NCI-H2107 (cell line): ENCODE data around the gene CCDC92.
"Not testable (repeated sequence)": the region's sequence is repeated elsewhere in the genome, so short reads cannot be mapped to it uniquely, and the experiment has no call there.

ENCODE experiments used
- DNase-seq: peaks from one replicate; lab custom pipeline; 2025; lab: John Stamatoyannopoulos, UW

Gene CCDC92

GRCh38 chr12:123948796-123949769 is 23.5 kb downstream of the CCDC92 start:
- DNase-seq = no peak

GRCh38 chr12:123948401-123948795 is 24.2 kb downstream of the CCDC92 start:
- no peak for DNase-seq

- DNase-seq = not testable (repeated sequence)
Observed at GRCh38 chr12:123947531-123947930, 25.1 kb downstream of the CCDC92 start.

- not testable (repeated sequence) for DNase-seq
Observed at GRCh38 chr12:123946516-123947505, 25.8 kb downstream of the CCDC92 start.

GRCh38 chr12:123946152-123946515 is 26.5 kb downstream of the CCDC92 start:
- DNase-seq = no peak

GRCh38 chr12:123945287-123946151 is 27.1 kb downstream of the CCDC92 start:
- DNase-seq = no peak

GRCh38 chr12:123944696-123945095 is 27.9 kb downstream of the CCDC92 start:
- no peak for DNase-seq

GRCh38 chr12:123943816-123944215 is 28.8 kb downstream of the CCDC92 start:
- no peak for DNase-seq

GRCh38 chr12:123942911-123943648 is 29.6 kb downstream of the CCDC92 start:
- DNase-seq = no peak

- no peak for DNase-seq
Observed at GRCh38 chr12:123942238-123942653, 30.4 kb downstream of the CCDC92 start.

- DNase-seq = no peak
Observed at GRCh38 chr12:123941624-123942237, 30.9 kb downstream of the CCDC92 start.

- no peak for DNase-seq
Observed at GRCh38 chr12:123941000-123941399, 31.6 kb downstream of the CCDC92 start.

- DNase-seq = no peak
Observed at GRCh38 chr12:123940627-123940966, 32.0 kb downstream of the CCDC92 start.

GRCh38 chr12:123939716-123940626 is 32.7 kb downstream of the CCDC92 start:
- DNase-seq = no peak

- no peak for DNase-seq
Observed at GRCh38 chr12:123938679-123939480, 33.8 kb downstream of the CCDC92 start.

GRCh38 chr12:123937707-123938591 is 34.7 kb downstream of the CCDC92 start:
- no peak for DNase-seq

- no peak for DNase-seq
Observed at GRCh38 chr12:123936956-123937706, 35.5 kb downstream of the CCDC92 start.
